GM21576 (cell line): ENCODE measurements around the gene SULT6B1.
A peak's percentile ranks its signal among the peaks of the same experiment; 100 is the strongest.
"Not testable (repeated sequence)": the region's sequence is repeated elsewhere in the genome, so short reads cannot be mapped to it uniquely, and the experiment has no call there.

Source experiments
- ATAC-seq: cut with Tn5 transposase; IDR thresholded peaks from one replicate; pipeline ENCODE4 v1.9.1; 2021; ENCODE audit warnings: mild to moderate bottlenecking, moderate library complexity; ENCODE audit not compliant: unreplicated experiment

Gene SULT6B1

DNA sequence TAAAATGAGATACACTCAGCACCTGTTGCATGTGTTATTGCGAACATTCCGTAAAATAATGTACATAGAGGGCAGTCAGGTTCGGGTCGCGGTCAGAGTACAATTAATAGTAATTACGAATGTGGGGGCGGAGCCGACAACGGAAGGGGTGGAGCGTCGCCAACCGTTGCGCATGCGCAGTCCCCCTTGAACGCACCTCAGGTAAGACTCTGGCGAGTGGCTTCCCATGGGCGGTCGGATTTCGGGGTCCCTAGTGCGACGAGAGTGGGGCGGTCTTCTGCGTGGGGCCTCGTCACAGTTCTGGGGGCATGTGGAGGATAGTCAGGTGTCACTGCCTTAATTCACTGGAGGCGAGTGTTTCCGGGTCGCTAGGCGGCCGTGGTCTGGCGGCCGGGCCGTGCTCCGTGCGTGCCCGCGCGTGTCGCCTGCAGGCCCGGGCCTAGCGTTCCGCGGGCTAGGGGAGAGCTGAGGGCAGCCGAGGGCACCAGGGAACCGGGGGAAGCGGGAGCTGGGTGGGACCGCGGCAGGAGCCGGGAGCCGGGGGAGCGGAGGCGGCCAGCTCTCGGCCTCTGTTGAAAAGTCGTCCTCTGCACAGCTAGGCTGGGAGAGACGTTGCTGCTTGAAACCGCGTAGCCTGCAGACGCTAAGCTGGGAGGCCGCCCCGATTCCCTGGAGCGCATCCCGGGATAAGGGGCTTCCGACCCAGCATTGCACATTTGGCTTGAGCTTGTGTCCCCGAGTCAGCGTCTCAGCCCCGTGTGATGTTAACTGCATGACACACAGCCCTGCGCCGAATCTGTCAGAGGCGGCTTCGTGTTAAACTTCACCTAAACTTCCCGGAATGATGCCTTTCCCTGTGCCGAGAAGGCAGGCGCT is 8.1 kb upstream of the SULT6B1 start, which contains the start of gene CEBPZOS:
Gene CEBPZOS (plus strand): TSS at position 177 of the 876 bp plus-strand sequence. CDS start 3,209 bp downstream, outside the sequence.
- ATAC-seq: peak; percentile 66

DNA sequence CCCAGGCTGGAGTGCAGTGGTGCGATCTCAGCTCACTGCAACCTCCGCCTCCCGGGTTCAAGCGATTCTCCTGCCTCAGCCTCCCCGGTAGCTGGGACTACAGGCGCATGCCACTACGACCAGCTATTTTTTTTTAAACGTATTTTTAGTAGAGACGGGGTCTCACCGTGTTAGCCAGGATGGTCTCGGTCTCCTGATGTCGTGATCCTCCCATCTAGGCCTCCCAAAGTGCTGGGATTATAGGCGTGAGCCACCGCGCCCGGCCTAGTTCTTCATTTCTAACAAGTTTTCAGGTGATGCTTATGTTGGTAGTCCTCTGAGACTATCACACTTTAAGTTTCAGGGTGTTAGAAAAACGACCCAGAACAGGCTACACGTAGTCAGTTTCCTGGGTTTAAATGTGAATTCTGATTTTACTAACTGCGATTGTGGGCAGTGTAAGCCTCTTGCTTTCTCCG is 7.4 kb upstream of the SULT6B1 start:
- not testable (repeated sequence) for ATAC-seq

DNA sequence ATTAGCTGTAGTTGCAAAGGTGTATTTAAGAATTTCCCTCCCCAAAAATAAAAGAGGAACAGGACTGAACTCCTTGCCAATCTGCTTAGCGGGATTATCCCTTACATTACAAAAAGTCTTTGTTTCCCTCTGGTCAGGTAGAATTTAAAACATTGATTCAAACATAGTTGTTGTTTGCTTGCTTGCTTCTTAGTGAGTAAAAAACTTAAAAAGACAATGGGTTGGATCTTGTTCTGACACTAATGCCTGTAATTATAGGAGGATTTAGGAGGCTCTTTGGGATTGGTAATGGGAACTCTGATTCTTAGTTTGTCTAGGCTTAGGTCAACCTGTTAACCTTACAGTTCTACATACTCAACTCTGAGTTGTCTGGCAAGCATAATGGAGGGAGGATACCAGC is 4.1 kb upstream of the SULT6B1 start:
- ATAC-seq: no peak

DNA sequence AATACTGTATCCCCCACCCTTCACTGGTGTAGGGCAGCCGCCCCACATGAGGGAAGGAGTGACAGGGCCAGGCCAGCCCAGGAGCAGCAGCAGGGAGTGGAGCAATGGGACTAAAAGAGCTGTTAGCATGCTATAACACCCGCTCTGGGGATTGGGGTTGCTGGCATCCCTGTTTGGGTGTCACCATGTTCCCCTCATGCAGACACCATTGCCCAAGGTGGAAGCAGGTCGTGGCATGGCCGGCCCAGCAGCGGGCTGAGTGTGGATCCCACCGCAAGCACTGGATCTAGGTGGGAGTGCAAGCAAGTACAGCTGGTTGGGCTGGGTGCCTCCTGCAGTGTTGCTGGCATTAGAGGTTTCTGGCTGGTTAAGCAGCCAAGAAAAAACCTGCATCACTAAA is 3.3 kb upstream of the SULT6B1 start:
- ATAC-seq: no peak

DNA sequence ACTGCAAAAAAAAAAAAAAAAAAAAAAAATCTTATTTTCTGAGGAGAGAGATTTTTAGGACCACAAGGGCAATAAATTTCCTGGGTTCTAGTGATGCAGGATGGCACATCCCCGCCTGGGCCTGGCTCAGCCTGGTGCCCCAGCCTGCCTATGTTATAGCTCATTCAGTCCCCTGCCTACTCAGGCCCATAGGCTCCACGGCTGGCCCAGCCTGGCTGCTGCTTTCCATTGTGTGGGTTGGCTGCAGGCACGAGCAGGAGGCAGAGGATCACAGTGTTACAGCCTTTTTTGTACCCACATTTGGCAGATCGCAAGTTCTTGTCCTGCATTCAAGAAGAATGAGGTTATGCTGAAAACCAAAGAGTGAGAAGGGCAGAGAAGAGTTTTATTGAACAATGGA is 2.8 kb upstream of the SULT6B1 start:
- no peak for ATAC-seq

DNA sequence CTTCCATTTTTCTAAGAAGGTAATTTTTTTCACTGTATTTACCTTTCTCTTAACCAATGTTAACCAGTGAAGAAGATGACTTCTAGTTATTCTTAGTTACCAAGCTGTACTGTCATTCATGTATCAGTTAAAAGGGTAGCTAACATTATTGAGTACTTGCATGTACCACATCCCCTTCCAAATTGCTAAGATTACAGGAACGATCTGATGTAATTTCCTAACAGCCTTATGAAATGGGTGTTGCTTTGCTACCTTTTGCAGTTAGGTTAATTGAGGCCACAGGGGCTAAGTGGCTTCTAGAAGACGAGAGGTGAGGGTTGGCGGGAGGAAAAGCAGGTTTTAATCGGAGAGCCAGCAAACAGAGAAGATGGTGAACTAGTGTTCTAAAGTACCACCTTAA is 1.8 kb upstream of the SULT6B1 start:
- ATAC-seq: no peak

DNA sequence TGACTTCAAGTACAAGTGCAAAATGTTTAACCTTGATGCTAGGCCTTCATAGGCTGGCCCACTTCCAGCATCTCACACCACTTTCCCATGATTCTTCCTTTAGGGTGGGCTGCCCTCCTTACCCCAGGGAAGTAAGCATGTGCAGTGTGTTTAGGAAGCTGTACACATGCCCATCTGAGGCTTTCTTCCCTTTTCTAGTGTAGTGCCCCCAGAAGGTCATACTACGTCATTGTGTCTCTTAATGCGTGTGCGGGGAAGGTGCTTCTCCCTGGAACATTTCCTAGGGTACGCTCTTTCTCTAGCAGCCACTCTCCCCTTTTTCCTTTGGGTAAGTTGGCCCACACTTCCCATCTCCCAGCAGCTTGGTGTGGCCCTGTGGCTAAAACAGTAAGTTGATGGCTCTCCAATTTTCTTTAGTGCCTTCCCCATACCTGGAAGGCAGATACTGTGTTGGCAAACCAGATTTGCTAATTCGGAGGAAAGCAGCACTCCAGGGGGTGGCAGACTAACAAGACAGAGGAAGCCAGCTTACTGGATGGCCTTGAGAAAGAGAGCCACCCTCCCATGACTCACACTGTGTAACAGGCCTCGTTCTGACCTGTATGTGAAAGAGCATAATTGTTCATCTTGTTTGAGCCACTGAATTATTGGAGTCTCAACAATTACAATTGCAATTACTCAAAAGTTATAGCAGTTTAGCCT is 1.1 kb upstream of the SULT6B1 start:
- no peak for ATAC-seq

DNA sequence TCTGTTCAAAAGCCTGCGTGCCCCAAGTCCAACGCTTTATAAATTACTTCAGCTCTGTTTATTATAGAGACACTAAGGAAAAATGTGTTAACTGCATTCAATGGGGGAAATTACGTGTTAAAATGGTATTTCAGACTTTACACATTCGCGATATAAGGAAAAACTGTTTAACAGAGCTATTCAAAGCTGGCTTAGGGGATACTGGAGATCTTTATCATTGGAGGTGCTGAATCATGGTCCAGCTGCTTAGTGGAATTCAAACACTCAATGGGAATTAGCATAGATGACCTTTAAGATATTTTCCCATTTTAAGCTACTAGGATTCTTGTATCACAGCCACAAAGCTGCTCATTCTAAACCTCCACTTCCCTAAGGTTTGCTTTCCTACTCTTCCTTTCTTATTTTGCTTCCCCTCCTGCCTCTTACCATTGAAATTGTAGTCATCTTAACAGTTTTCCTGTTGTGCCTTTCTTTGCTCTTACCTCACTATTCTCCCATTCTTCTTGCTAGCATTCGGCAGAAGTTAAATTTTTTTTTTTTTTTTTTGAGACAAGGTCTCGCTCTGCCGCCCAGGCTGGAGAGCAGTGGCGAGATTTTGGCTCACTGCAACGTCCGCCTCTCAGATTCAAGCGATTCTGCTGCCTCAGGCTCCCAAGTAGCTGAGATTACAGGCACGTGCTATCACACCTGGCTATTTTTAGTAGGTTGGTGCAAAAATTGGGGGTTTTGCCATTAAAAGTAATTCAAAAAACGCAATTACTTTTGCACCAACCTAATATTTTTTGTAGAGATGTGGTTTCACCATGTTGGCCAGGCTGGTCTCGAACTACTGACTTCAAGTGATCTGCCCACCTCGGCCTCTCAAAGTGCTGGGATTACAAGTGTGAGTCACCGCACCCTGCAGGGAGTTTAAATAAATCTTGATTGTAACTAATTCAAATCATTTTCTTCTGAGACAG is 6.5 kb downstream of the SULT6B1 start:
- no peak for ATAC-seq

DNA sequence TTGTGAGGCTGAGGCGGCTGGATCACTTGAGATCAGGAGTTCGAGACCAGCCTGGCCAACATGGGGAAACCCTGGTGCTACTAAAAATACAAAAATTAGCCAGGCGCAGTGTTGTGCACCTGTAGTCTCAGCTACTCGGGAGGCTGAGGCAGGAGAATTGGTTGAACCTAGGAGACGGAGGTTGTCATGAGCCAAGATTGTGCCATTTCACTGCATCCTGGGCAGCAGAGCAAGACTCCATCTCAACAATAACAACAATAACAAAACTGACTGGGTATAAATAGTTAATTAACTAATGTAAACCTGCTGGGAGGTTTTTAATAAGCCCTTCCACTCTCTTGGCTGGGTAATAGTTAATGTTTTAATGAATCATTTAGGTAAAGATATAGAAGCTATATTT is 7.8 kb downstream of the SULT6B1 start:
- no peak for ATAC-seq

DNA sequence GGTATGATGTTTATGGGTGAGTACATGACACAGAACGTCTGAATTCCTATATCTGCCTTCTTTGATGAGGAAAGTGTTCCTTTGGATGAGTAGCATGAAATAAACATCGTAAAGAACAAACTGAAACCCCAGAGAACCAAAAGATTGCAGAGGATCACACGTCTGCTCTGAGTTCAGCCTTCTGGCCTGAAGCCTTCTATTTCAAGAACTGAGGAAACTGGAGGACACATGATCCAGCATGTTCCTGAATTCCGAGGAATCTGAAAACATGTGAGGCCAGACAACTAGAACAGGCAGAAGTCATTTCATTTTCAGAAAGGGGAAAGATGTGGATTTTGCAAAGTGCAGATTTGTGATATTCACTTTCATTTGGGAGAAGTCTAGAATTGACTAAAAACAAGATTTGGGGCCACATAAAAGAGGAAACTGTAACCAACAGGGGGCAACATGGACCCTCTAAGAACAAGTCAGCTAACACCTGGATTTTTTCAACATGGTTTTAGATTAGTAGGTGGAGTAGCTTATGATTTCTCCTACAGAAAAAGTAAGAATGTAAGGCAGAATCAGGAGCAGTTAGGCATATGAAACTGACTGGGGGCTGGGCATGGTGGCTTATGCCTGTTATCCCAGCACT is 8.3 kb downstream of the SULT6B1 start:
- ATAC-seq: no peak

DNA sequence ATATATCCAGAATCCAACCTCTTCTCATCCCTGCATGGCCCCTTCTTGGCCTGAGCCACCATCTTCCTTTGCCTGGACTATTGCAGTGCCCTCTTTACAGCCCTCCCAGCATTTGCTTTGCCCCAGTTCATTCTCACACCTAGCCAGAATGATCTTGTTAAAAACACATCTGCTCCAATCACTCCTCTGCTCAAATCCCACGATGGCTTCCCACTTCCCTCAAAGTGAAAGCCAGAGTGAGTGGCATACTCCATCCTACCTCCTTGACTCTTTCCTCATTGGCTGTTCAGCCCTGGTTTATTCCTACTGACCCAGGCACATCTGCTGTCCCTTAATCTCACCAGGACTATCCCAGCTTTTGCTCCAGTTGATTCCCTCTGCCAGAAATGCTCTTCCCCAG is 14.7 kb downstream of the SULT6B1 start:
- ATAC-seq: no peak

DNA sequence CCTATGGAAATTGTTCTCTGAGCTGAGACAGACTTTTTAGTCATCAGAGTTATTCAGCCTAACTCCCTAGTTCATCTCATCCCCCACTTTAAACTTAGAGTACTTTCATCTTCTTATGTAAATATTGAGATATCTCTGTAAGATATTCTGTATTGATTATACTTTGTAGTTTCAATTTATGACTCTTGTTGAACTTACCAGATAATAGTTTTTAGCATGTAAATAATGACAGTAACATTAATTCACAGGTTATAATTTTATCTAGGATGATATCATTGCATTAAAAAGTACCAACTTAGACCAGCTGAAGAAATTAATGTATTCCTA is 16.9 kb downstream of the SULT6B1 start:
- no peak for ATAC-seq

DNA sequence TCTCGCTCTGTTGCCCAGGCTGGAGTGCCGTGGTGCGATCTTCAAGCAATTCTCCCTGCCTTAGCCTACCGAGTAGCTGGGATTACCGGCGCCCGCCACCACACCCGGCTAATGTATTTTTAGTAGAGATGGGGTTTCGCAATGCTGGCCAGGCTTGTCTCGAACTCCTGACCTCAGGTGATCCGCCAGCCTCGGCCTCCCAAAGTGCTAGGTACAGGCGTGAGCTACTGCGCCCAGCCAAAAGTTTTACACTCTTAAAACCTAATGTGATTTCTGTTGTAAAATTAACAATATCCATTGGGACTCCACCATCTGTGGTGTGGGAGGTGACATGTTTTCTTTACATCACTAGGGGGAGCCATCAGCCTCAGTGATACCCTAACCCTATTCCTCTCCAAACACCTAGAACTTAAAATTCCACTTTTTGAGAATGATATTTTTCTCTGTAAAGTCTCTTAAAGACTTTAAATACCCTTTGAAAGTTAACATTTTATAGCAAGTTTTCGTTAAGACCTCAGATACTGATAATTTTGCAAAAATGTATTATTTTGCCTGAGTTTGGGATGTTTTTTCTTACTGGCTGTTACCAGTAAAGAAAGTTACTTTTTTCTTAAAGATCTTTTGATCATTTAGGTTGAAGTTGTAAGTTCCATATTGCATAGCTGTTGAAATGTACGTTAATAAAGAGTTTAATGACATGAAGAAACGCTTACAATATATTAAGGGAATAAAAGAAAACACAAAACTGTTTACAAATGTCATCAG is 20.1 kb downstream of the SULT6B1 start:
- ATAC-seq: no peak

DNA sequence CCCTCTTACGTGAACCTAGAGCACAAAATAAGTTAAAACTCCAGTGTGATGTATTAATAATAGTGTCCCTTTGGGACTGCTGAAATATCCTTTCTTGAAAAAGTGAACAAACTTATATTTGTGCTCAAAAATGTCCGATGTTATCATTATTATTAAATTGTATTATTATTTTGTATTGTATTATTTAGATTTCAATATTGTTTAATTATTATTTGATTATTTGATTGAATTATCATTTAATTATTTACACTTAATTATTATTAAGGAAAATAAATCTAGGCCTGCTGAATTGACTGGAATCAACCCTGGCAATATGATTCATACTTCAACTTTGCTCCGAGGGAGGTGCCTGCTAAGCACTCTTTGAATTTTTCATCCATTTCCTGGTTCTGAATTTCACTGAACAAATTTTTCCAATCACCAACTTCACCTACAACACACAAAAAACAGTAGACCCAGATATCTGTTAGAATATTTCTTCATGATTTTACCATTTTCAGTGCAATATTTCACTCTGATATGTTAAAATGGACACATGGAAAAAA is 20.8 kb downstream of the SULT6B1 start:
- no peak for ATAC-seq

DNA sequence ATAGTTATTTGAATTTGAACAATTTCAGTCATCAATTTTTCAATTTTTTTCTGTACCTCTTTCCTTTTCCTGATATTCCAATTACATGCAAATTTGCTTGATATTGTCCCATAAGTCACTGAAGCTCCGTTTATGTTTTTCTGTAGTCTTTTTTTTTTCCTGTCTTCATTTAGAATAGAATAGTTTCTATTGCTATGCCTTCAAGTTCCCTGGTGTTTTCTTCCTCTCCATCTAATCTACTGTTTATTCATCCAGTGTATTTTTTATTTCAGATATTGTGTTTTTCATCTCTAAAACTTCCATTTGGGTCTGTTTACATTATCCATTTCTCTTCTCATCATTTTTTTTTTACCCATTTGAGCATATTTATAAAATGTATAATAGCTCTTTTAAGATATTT is 23.7 kb downstream of the SULT6B1 start:
- ATAC-seq: no peak

DNA sequence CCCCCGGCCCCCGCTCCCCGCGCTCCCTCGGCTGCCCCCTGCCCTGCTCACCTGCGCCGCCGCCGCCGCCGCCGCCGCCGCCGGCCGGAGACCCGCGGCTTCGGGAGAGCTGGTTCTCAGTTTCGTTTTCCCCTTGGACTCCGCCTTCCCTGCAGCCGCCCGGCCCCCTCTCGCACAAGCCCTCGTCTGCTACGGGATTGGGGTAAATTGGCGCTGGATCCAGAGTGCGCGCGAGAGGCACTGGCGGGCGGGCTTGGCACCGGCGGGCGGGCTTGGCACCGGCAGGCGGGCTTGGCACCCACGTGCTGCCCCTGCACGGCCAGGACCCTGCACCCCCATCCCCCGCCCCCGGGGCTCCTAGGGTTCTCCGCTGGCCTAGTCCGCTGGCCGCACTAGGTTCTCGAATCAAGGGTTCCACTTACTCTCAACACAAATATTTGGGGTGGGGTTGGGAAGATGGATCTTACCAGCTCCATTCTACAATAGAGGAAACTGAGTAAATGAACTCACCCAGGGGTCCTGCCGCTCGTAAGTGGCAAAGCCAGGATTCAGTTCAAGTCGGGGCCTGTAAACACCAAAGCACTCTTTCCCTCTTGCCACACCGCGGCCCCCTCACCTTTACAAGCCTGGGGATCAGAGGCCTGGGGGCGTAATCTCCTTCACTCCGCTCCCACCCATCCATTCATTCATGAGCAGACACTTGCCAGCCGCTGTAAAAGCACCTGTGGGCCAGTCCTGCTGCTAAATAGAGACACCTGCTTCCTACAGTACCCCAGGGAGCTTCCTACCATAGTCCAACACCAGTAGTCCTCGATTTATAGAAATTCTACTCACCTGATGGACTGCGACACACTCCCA is 31.4 kb downstream of the SULT6B1 start, which contains the start of gene EIF2AK2:
Gene EIF2AK2 (minus strand): TSS at position 124 of the 858 bp plus-strand sequence. CDS start 9,174 bp downstream, outside the sequence.
- peak; percentile 73 for ATAC-seq

DNA sequence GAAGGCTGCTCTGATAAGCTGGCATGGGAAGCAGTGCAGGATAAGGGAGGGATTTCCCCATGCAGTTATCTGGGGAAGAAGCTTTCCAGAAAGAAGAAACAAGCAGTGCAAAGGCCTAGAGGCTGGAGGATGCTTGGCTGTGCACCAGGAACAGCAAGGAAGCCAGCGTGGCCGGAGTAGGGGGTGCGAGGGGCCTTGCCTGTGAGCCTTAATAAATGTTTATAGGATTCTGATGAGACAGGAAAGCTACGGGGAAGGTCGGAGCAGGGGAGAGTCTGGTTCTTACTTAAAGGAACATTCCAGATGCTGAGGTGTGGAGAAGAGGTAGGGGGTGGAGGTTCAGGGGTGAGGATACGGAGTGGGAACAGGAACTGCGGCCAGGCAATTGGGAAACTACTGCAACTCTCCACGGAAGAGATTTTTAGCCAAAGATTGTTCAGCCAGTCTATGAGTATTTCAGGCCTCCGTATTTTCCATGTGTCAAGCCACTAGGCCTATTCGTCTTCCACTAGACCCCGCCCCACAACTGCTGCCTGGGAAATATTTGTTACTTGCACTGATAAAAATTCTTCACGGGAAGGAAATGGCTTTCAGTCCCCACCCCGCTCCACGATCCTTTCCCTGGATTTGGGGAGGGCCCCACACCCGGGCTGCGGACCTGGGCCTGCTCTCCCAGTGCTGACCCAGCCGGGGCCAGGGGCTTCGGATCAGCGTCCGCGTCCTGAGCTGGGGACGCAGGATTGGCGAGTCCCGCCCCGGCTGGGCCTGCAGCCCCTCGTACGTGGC is 32.2 kb downstream of the SULT6B1 start:
- peak; percentile 15 for ATAC-seq

DNA sequence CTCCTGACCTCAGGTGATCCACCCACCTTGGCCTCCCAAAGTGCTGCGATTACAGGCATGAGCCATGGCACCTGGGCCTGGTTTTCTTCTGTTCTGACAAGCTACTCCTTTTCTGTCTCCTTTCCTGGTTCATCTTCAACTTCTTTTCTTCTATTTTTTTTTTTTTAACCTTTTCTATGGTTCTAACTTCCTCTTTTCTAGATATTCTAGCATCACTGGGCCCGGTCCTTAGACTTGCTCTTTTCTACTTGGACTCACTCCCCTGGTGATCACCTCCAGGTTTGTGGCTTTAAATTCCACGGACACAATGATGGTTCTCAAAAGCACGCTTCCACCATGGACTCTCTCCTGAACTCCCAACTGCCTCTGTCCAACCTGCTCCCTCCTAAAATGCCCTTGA is 33.7 kb downstream of the SULT6B1 start:
- no peak for ATAC-seq
